HepG2 (cell line): ENCODE measurements around the gene CEP131. TPM values are rescaled to one million over a fixed set of nuclear protein-coding genes. Genes with fewer than 3 reads are reported as not detected.

Experiments
- ATAC-seq: fragments of 200-7000 bp; cut with Tn5 transposase; 3 replicates; pipeline ENCODE4 v1.9.1; 2020; ENCODE audit warnings: mild to moderate bottlenecking, moderate library complexity
- BruUV-seq: library from RNA; stranded (reverse); fragments of 400-500 nt; replicated peaks from 2 replicates; lab custom pipeline; 2021; lab: Mats Ljungman, UMichigan
- CTCF ChIA-PET: fragments of 300-600 bp; formaldehyde crosslinking; extraction: SDS; loops from one replicate; lab custom pipeline; 2021; ENCODE audit warnings: low total read pairs, inconsistent platforms, low intra/inter-chr PET ratio; lab: Yijun Ruan, JAX
- POLR2A ChIA-PET: fragments of 350-600 bp; sonication (Branson Sonifier 250); formaldehyde crosslinking; loops from one replicate; lab custom pipeline; 2020; ENCODE audit warnings: antibody characterized with exemption, inconsistent platforms; lab: Yijun Ruan, JAX
- DNase-seq: peaks from one replicate; pipeline ENCODE4 v3.0.0-alpha.2; 2015; ENCODE audit warnings: low spot score
- FAIRE-seq: peaks from 3 replicates; lab custom pipeline; 2011; peaks lifted over from hg19 to GRCh38; lab: Jason Lieb, UNC
- H2AFZ ChIP-seq: one replicate; pipeline ENCODE4 v1.6.1; 2011; ENCODE audit warnings: low read length, inconsistent platforms
- H3K27ac ChIP-seq: fragments of 300-600 bp; 3 replicates; pipeline ENCODE4 v1.8.0; 2011; ENCODE audit warnings: mixed run types, mild to moderate bottlenecking, mixed read lengths, low read length, inconsistent platforms; ENCODE audit not compliant: insufficient read depth; ENCODE audit errors: extremely low read length
- H3K27me3 ChIP-seq, 2 experiments: fragments of 200-600 bp in 1 of 2; 2 replicates in 1 of 2; 3 replicates in 1 of 2; pipeline versions ENCODE4 v1.6.0 to v1.8.0; 2011; ENCODE audit warnings: low read length in 2 of 2, mild to moderate bottlenecking in 2 of 2, moderate library complexity in 2 of 2, inconsistent platforms in 1 of 2; ENCODE audit not compliant: insufficient read depth in 2 of 2, control insufficient read depth in 1 of 2
- H3K36me3 ChIP-seq, 2 experiments: fragments of 200-600 bp in 1 of 2; replicated peaks in 1 of 2; 2 replicates in 1 of 2; 3 replicates in 1 of 2; pipeline versions ENCODE4 v1.5.1 to v1.8.0; 2011; ENCODE audit warnings: low read length in 2 of 2, inconsistent platforms in 1 of 2; ENCODE audit not compliant: insufficient read depth in 2 of 2, control insufficient read depth in 1 of 2
- H3K4me1 ChIP-seq: 2 replicates; pipeline ENCODE4 v1.5.1; 2012; ENCODE audit warnings: low read length, inconsistent platforms; ENCODE audit not compliant: insufficient read depth
- H3K4me2 ChIP-seq: 2 replicates; pipeline ENCODE4 v1.6.0; 2011; ENCODE audit warnings: low read depth, low read length, inconsistent platforms
- H3K4me3 ChIP-seq, 3 experiments: fragments of 200-600 bp in 1 of 3; sonication (generic), shearing (Covaris generic) in 1 of 3; replicated peaks in 1 of 3; 2 replicates each; pipeline ENCODE4 v1.5.1; 2011 to 2016; ENCODE audit warnings: low read length in 3 of 3, inconsistent platforms in 2 of 3, low read depth in 2 of 3, mild to moderate bottlenecking in 2 of 3, control low read depth in 1 of 3, mixed read lengths in 1 of 3; ENCODE audit not compliant: insufficient read depth in 1 of 3
- H3K79me2 ChIP-seq: one replicate; pipeline ENCODE4 v1.6.1; 2011; ENCODE audit warnings: low read length, inconsistent platforms; ENCODE audit not compliant: insufficient read depth
- H3K9ac ChIP-seq: 2 replicates; pipeline ENCODE4 v1.6.0; 2011; ENCODE audit warnings: mild to moderate bottlenecking, low read depth, low read length, inconsistent platforms; ENCODE audit not compliant: insufficient read depth
- H3K9me3 ChIP-seq: 2 replicates; pipeline ENCODE4 v1.5.1; 2012; ENCODE audit warnings: mild to moderate bottlenecking, low read length
- H4K20me1 ChIP-seq: 2 replicates; pipeline ENCODE4 v1.6.0; 2011; ENCODE audit warnings: inconsistent platforms, mild to moderate bottlenecking, low read length, moderate library complexity; ENCODE audit not compliant: insufficient read depth
- CC2D1A ChIP-seq: sonication (generic); formaldehyde crosslinking; IDR thresholded peaks from 2 replicates; pipeline ENCODE4 v1.8.1; 2023; ENCODE audit warnings: mild to moderate bottlenecking, missing genetic modification reagents
- RAD51 ChIP-seq: fragments of 450-650 bp; IDR thresholded peaks from 2 replicates; pipeline ENCODE4 v1.6.1; 2016; ENCODE audit warnings: borderline replicate concordance
- TGIF2 ChIP-seq: IDR thresholded peaks from 2 replicates; pipeline ENCODE4 v1.6.1; 2016; ENCODE audit warnings: control low read depth, missing compliant biosample characterization
- ZBTB4 ChIP-seq: sonication (generic); formaldehyde crosslinking; IDR thresholded peaks from 2 replicates; pipeline ENCODE4 v1.4.0; 2020; ENCODE audit warnings: missing genetic modification reagents, mild to moderate bottlenecking, borderline replicate concordance
- ZIK1 ChIP-seq: sonication (generic); formaldehyde crosslinking; IDR thresholded peaks from 2 replicates; pipeline ENCODE4 v1.5.0; 2020; ENCODE audit warnings: mild to moderate bottlenecking, low read depth, missing genetic modification reagents, borderline replicate concordance
- ZNF263 ChIP-seq: sonication (generic); formaldehyde crosslinking; IDR thresholded peaks from 2 replicates; pipeline ENCODE4 v1.4.0; 2020; ENCODE audit warnings: missing genetic modification reagents
- ZNF274 ChIP-seq: sonication (generic); formaldehyde crosslinking; IDR thresholded peaks from 2 replicates; pipeline ENCODE4 v1.5.1; 2020; ENCODE audit warnings: mild to moderate bottlenecking, missing genetic modification reagents
- ZNF704 ChIP-seq: sonication (generic); formaldehyde crosslinking; IDR thresholded peaks from 2 replicates; pipeline ENCODE4 v1.8.1; 2023; ENCODE audit warnings: mild to moderate bottlenecking, inconsistent platforms, moderate library complexity, missing genetic modification reagents, borderline replicate concordance
- ZNF777 ChIP-seq: sonication (generic); formaldehyde crosslinking; IDR thresholded peaks from 2 replicates; pipeline ENCODE4 v1.4.0; 2020; ENCODE audit warnings: missing genetic modification reagents
- WGBS: methylation state at CpG from one replicate; pipeline ENCODE4 v1.1.6; 2017; ENCODE audit warnings: low lambda C conversion rate; 5-methylcytosine and 5-hydroxymethylcytosine counted together
- in situ Hi-C: cut with HindIII; loops from 2 replicates; pipeline ENCODE4 v1.10.0; 2017; ENCODE audit warnings: low pct_unique_long_range_greater_than_20kb; ENCODE audit not compliant: extremely low pct_ligation_motif_present
- intact Hi-C: fragments of 100-400 bp; cut with micrococcal nuclease; formaldehyde crosslinking; loops from one replicate; pipeline ENCODE4 v1.10.0; 2022; ENCODE audit not compliant: unreplicated experiment
- polyA plus RNA-seq, 8 experiments: library from polyadenylated mRNA; depleted of rRNA in 3 of 8; stranded (reverse) in 7 of 8; unstranded in 1 of 8; fragments of >200 nt; fragmentation: Illumina TruSeq in 4 of 8; extraction: Trizol in 4 of 8; gene quantifications; 2 replicates each; pipeline versions ENCODE4 v1.2.1 to v1.2.3, GENCODE V29; 2011 to 2016; ENCODE audit warnings: low read depth in 4 of 8, missing spikeins in 1 of 8, mixed read lengths in 1 of 8; ENCODE audit not compliant: insufficient read depth in 1 of 8
- total RNA-seq, 5 experiments: library from RNA; depleted of rRNA; stranded (reverse); fragments of >200 nt; fragmentation: Illumina TruSeq; extraction: Trizol; gene quantifications; 2 replicates each; pipeline ENCODE4 v1.2.3, GENCODE V29; 2016; ENCODE audit warnings: low read depth in 1 of 5
- TF ChIP-seq, protein P1 (sequence below): sonication (generic); formaldehyde crosslinking; IDR thresholded peaks from 2 replicates; pipeline ENCODE4 v1.4.0; 2020; ENCODE audit warnings: missing genetic modification reagents

Gene CEP131
- total and polyA plus RNA-seq, 2 of the 13 experiments (the other 11 are each of a cell fraction or from before 2014, with no cell fraction given) = 5.0 to 16.8 TPM

GRCh38 chr17:81159611-81160265 is 63.0 kb downstream of the CEP131 start:
- H3K27ac ChIP-seq = no peak overlapping the region
- H3K36me3 ChIP-seq = no peaks in the 10 kb centered on the region
- ChIA-PET CTCF (no interaction called here), POLR2A (no interaction called here)
- no TSS peak for BruUV-seq
- no peaks in the 10 kb centered on the region for H3K27me3 ChIP-seq
- H3K4me3 ChIP-seq = no peak overlapping the region
- no peak overlapping the region for H3K9ac ChIP-seq
- no peaks in the 10 kb centered on the region for H3K9me3 ChIP-seq
- in situ Hi-C loops = no loop called here
- H3K4me1 ChIP-seq = peaks cover 17% of the 10 kb centered on the region
- no peak for ATAC-seq
- no peak for FAIRE-seq
- H3K4me2 ChIP-seq = no peak overlapping the region
- no peaks in the 10 kb centered on the region for H4K20me1 ChIP-seq
- H2AFZ ChIP-seq = no peak overlapping the region
- TF ChIP-seq ZNF274 (CRISPR knock-in tag) (no peak), ZNF777 (CRISPR knock-in tag) (no peak), TGIF2 (CRISPR knock-in tag) (no peak), ZBTB4 (no peak), ZIK1 (CRISPR knock-in tag) (no peak), RAD51 (no peak), ZNF263 (no peak), ZNF704 (CRISPR knock-in tag) (no peak), CC2D1A (CRISPR knock-in tag) (no peak)
- TF ChIP-seq, protein P1, sequence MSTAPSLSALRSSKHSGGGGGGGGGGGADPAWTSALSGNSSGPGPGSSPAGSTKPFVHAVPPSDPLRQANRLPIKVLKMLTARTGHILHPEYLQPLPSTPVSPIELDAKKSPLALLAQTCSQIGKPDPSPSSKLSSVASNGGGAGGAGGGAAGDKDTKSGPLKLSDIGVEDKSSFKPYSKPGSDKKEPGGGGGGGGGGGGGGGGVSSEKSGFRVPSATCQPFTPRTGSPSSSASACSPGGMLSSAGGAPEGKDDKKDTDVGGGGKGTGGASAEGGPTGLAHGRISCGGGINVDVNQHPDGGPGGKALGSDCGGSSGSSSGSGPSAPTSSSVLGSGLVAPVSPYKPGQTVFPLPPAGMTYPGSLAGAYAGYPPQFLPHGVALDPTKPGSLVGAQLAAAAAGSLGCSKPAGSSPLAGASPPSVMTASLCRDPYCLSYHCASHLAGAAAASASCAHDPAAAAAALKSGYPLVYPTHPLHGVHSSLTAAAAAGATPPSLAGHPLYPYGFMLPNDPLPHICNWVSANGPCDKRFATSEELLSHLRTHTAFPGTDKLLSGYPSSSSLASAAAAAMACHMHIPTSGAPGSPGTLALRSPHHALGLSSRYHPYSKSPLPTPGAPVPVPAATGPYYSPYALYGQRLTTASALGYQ (CRISPR knock-in tag) = no peak
- intact Hi-C loops = no loop called here
- DNase-seq = no peak
- no peaks in the 10 kb centered on the region for H3K79me2 ChIP-seq
- WGBS = 87% methylated on average over 11 of the region's 25 CpGs
